Measurements from ENCODE around the gene SARM1. TPM values are rescaled to one million over a fixed set of nuclear protein-coding genes. Genes with fewer than 3 reads are reported as not detected.
A peak's percentile ranks its signal among the peaks of the same experiment; 100 is the strongest.

SARM1 gene
- total RNA-seq, 1 experiment from 2014 or later, result 5.1 TPM

GRCh38 chr17:28346199-28346580 lies 25.3 kb upstream of the SARM1 start:
- Histone ChIP-seq H3K23ac (ENCODE audit: insufficient read length, low read depth, low read length) (no peak overlapping the region), H4K91ac (ENCODE audit: insufficient read length, low read depth, low read length) (no peak overlapping the region), H3T11ph (ENCODE audit: low read length) (no peak overlapping the region), H3K9me3 (ENCODE audit: control insufficient read depth, low read depth, low read length) (no peaks in the 10 kb centered on the region), H3K4me2 (ENCODE audit: insufficient read depth, insufficient read length, low read length) (no peak overlapping the region), H3K27ac (ENCODE audit: insufficient read length, low read depth, low read length) (no peak overlapping the region), H2AK5ac (ENCODE audit: insufficient read length, low read length) (no peak overlapping the region), H3K79me2 (ENCODE audit: insufficient read depth, low read length) (no peaks in the 10 kb centered on the region), H3K18ac (ENCODE audit: insufficient read length, low read depth, low read length) (no peak overlapping the region), H3K9ac (ENCODE audit: extremely low read depth, insufficient read length, low read length) (no peak overlapping the region), H2BK12ac (ENCODE audit: insufficient read length, low read depth, low read length) (no peak overlapping the region), H3K56ac (ENCODE audit: insufficient read length, low read depth, low read length) (no peak overlapping the region), H4K8ac (replicated peaks; ENCODE audit: insufficient read length, low read depth, low read length) (no peak overlapping the region), H3K79me1 (ENCODE audit: insufficient read depth, low read depth, low read length, poor library complexity, severe bottlenecking) (no peaks in the 10 kb centered on the region), H2AFZ (ENCODE audit: low read length) (no peak overlapping the region), H2BK5ac (ENCODE audit: insufficient read length, low read length) (no peak overlapping the region), H3K4ac (ENCODE audit: low read depth, low read length) (no peak overlapping the region), H2BK120ac (ENCODE audit: low read depth, low read length, poor library complexity, severe bottlenecking) (no peak overlapping the region), H4K20me1 (ENCODE audit: control insufficient read depth, insufficient read depth, insufficient read length) (no peaks in the 10 kb centered on the region), H4K5ac (ENCODE audit: insufficient read length, low read depth, low read length) (no peak overlapping the region), H2BK15ac (ENCODE audit: low read depth, low read length) (no peak overlapping the region), H3K4me1 (ENCODE audit: insufficient read depth, low read length) (no peaks in the 10 kb centered on the region), H3K14ac (ENCODE audit: insufficient read depth, low read length) (no peak overlapping the region), H3K23me2 (ENCODE audit: insufficient read length, low read depth, low read length, poor library complexity, severe bottlenecking) (no peaks in the 10 kb centered on the region), H3K27me3 (ENCODE audit: insufficient read depth, low read length) (no peaks in the 10 kb centered on the region), H2BK20ac (ENCODE audit: low read depth, low read length, poor library complexity, severe bottlenecking) (no peak overlapping the region)
- H3K4me1 Mint-ChIP-seq, result peaks cover 16 to 17% of the 10 kb centered on the region in 2 experiments
- WGBS (ENCODE audit: extremely low coverage, insufficient read length, low lambda C conversion rate), result no CpG with 5 or more reads among the region's 2 CpGs
- H3K27ac Mint-ChIP-seq, result peak overlapping the region in 1 of 3 experiments; percentile 73; a peak in 2 of 7 replicates
- DNase-seq, result no peak
- TF ChIP-seq, protein P1, sequence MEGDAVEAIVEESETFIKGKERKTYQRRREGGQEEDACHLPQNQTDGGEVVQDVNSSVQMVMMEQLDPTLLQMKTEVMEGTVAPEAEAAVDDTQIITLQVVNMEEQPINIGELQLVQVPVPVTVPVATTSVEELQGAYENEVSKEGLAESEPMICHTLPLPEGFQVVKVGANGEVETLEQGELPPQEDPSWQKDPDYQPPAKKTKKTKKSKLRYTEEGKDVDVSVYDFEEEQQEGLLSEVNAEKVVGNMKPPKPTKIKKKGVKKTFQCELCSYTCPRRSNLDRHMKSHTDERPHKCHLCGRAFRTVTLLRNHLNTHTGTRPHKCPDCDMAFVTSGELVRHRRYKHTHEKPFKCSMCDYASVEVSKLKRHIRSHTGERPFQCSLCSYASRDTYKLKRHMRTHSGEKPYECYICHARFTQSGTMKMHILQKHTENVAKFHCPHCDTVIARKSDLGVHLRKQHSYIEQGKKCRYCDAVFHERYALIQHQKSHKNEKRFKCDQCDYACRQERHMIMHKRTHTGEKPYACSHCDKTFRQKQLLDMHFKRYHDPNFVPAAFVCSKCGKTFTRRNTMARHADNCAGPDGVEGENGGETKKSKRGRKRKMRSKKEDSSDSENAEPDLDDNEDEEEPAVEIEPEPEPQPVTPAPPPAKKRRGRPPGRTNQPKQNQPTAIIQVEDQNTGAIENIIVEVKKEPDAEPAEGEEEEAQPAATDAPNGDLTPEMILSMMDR (conservative IDR thresholded peaks at IDR 0.05), result no peak
- peaks cover 24 to 87% (median 69%) of the 10 kb centered on the region in 3 experiments; a peak in 6 of 7 replicates for H3K36me3 Mint-ChIP-seq (ENCODE audit: insufficient read depth in 1 of 3, low read depth in 3 of 3)
- H3K4me3 Mint-ChIP-seq, result no peak overlapping the region
- H3K9me3 Mint-ChIP-seq, result no peaks in the 10 kb centered on the region
- H3K27me3 Mint-ChIP-seq (ENCODE audit: low read depth), result no peaks in the 10 kb centered on the region

Data from H9 (cell line).